HepG2 (cell line): Measurements from ENCODE around the gene PUS3.
A peak's percentile ranks its signal among the peaks of the same experiment; 100 is the strongest.

Experiments
- ETV6 ChIP-seq: sonication (generic); formaldehyde crosslinking; conservative IDR thresholded peaks from 2 replicates; pipeline ENCODE4 v1.4.0; 2020; ENCODE audit warnings: missing genetic modification reagents
- EZH2 ChIP-seq: conservative IDR thresholded peaks from 2 replicates; pipeline ENCODE4 v1.6.1; 2012; ENCODE audit warnings: mild to moderate bottlenecking, low read depth, low read length, moderate library complexity
- FOXM1 ChIP-seq: sonication (generic); formaldehyde crosslinking; IDR thresholded peaks from 2 replicates; pipeline ENCODE4 v1.5.0; 2020; ENCODE audit warnings: missing genetic modification reagents
- KDM1A ChIP-seq: IDR thresholded peaks from 2 replicates; pipeline ENCODE4 v1.6.1; 2016; ENCODE audit warnings: missing compliant biosample characterization
- MAX ChIP-seq: IDR thresholded peaks from 2 replicates; pipeline ENCODE4 v1.6.1; 2012; ENCODE audit warnings: inconsistent platforms
- POLR2AphosphoS5 ChIP-seq: IDR thresholded peaks from 2 replicates; pipeline ENCODE4 v1.6.1; 2012; ENCODE audit warnings: low read depth, low read length
- RAD51 ChIP-seq: fragments of 450-650 bp; IDR thresholded peaks from 2 replicates; pipeline ENCODE4 v1.6.1; 2016; ENCODE audit warnings: borderline replicate concordance
- RFX5 ChIP-seq: IDR thresholded peaks from 2 replicates; pipeline ENCODE4 v1.6.1; 2011; ENCODE audit warnings: low read depth, low read length, improper control_type of control experiment
- ZEB1 ChIP-seq: IDR thresholded peaks from 2 replicates; pipeline ENCODE4 v1.6.1; 2012; ENCODE audit warnings: mild to moderate bottlenecking, low read depth, inconsistent platforms; ENCODE audit not compliant: insufficient replicate concordance
- ZNF354B ChIP-seq: sonication (generic); formaldehyde crosslinking; IDR thresholded peaks from 2 replicates; pipeline ENCODE4 v1.8.0; 2022; ENCODE audit warnings: mild to moderate bottlenecking, missing genetic modification reagents
- ZNF577 ChIP-seq: sonication (generic); formaldehyde crosslinking; IDR thresholded peaks from 2 replicates; pipeline ENCODE4 v1.4.0; 2020; ENCODE audit warnings: mild to moderate bottlenecking, low read depth, missing genetic modification reagents, borderline replicate concordance
- ZSCAN31 ChIP-seq: sonication (generic); formaldehyde crosslinking; IDR thresholded peaks from 2 replicates; pipeline ENCODE4 v1.5.0; 2020; ENCODE audit warnings: low read depth, mild to moderate bottlenecking, missing genetic modification reagents
- ZSCAN5A ChIP-seq: sonication (generic); formaldehyde crosslinking; IDR thresholded peaks from 2 replicates; pipeline ENCODE4 v1.8.0; 2022; ENCODE audit warnings: mild to moderate bottlenecking, missing genetic modification reagents, borderline replicate concordance
- TF ChIP-seq, protein P1 (sequence below): sonication (generic); formaldehyde crosslinking; IDR thresholded peaks from 2 replicates; pipeline ENCODE4 v1.5.0; 2020; ENCODE audit warnings: mild to moderate bottlenecking, missing genetic modification reagents, moderate library complexity

DNA sequence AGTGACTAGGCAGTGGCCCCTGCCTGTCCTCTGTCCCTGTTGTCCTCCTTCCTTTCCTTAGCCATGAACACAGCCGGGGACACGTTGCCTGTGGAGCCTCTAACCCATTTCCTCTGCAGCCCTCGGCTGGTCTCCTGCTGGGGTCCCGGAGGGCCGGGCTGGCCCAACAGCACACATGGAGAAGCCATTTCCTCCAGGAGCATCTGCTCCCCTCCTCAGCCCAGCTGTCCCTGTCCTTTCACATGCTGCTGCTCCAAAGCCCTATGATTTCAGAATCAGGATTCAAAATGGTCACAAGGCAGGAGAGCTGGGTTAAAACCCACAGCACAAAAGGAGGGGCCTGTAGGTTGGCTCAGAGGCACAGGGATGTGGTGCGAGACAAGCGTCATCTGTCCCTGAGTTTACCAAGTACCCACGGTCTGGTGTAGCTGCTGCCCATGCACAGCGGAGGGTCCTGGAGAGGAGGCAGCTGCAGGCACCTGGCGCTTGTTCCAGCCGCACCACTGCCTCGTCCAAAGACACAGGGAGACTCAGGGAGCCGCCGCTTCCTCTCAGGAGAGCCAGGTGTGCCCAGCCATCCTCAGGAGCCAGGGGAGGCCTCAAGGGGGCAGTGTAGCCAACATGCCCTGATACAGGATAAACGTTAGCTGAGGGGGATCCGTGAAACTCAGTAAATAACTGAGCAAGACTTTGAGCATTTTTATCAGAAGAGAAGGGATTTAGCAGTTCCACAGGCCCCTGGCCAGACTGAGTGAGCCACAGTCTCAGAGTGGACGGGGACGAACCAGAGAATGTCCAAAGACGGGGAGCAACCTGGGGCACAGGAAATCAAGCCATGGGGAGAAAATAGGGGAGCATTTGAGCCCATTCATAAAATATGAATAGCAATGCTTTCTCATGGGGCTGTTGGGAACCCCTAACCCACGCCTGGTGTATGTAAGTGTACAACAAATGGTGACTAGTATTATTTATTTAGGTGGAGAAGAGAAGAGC is 38.9 kb upstream of the PUS3 start:
- TF ChIP-seq ZNF354B (CRISPR knock-in tag) (no peak), POLR2AphosphoS5 (no peak), ZSCAN5A (CRISPR knock-in tag) (no peak), ZEB1 (no peak), ETV6 (CRISPR knock-in tag) (no peak), MAX (no peak), KDM1A (no peak), RFX5 (no peak), ZNF577 (CRISPR knock-in tag) (no peak), FOXM1 (CRISPR knock-in tag) (no peak), EZH2 (no peak), RAD51 (no peak), ZSCAN31 (no peak)
- TF ChIP-seq, protein P1, sequence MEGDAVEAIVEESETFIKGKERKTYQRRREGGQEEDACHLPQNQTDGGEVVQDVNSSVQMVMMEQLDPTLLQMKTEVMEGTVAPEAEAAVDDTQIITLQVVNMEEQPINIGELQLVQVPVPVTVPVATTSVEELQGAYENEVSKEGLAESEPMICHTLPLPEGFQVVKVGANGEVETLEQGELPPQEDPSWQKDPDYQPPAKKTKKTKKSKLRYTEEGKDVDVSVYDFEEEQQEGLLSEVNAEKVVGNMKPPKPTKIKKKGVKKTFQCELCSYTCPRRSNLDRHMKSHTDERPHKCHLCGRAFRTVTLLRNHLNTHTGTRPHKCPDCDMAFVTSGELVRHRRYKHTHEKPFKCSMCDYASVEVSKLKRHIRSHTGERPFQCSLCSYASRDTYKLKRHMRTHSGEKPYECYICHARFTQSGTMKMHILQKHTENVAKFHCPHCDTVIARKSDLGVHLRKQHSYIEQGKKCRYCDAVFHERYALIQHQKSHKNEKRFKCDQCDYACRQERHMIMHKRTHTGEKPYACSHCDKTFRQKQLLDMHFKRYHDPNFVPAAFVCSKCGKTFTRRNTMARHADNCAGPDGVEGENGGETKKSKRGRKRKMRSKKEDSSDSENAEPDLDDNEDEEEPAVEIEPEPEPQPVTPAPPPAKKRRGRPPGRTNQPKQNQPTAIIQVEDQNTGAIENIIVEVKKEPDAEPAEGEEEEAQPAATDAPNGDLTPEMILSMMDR (CRISPR knock-in tag) = peak; percentile 93
